SU-DHL-6 (cell line): Measurements from ENCODE around the gene JKAMP.

Experiments used
- H2AFZ ChIP-seq: fragments of 200-600 bp; sonication (generic); 2 replicates; pipeline ENCODE4 v1.6.1; 2014; ENCODE audit warnings: low read depth, mild to moderate bottlenecking, moderate library complexity, mixed read lengths, antibody characterized with exemption, low read length; ENCODE audit not compliant: severe bottlenecking
- H3F3A ChIP-seq: fragments of 200-600 bp; shearing (Covaris generic); 2 replicates; pipeline ENCODE4 v1.6.0; 2016; ENCODE audit warnings: antibody characterized with exemption, mild to moderate bottlenecking; ENCODE audit not compliant: insufficient read depth
- H3K27ac ChIP-seq: fragments of 200-600 bp; sonication (generic); 2 replicates; pipeline ENCODE4 v1.5.1; 2016; ENCODE audit warnings: low read depth, mild to moderate bottlenecking, low read length, moderate library complexity, mixed read lengths
- H3K27me3 ChIP-seq: fragments of 200-600 bp; sonication (generic), shearing (Covaris generic); 2 replicates; pipeline ENCODE4 v1.6.0; 2014; ENCODE audit warnings: mild to moderate bottlenecking, low read length
- H3K36me3 ChIP-seq: fragments of 200-600 bp; sonication (generic); 2 replicates; pipeline ENCODE4 v1.6.1; 2014; ENCODE audit warnings: mild to moderate bottlenecking, low read length, mixed read lengths
- H3K4me2 ChIP-seq: fragments of 300-600, 200-600 bp; shearing (Covaris generic), sonication (generic); 2 replicates; pipeline ENCODE4 v1.6.0; 2014; ENCODE audit warnings: low read length, low read depth, mild to moderate bottlenecking; ENCODE audit not compliant: poor library complexity, severe bottlenecking
- H3K4me3 ChIP-seq: fragments of 200-600 bp; sonication (generic); 2 replicates; pipeline ENCODE4 v1.5.1; 2014; ENCODE audit warnings: antibody characterized with exemption, low read length, mild to moderate bottlenecking, mixed read lengths; ENCODE audit not compliant: insufficient read depth, poor library complexity, severe bottlenecking
- H3K79me2 ChIP-seq: fragments of 200-600 bp; sonication (generic); 2 replicates; pipeline ENCODE4 v1.6.1; 2014; ENCODE audit warnings: mild to moderate bottlenecking, low read length, moderate library complexity; ENCODE audit not compliant: insufficient read depth
- H3K9ac ChIP-seq: fragments of 200-600 bp; sonication (generic); 2 replicates; pipeline ENCODE4 v1.7.0; 2014; ENCODE audit warnings: mild to moderate bottlenecking, low read length
- H3K9me2 ChIP-seq: fragments of 200-600 bp; sonication (generic); replicated peaks from 2 replicates; pipeline ENCODE4 v1.6.1; 2014; ENCODE audit warnings: low read length; ENCODE audit not compliant: insufficient read depth
- H3K9me3 ChIP-seq: fragments of 200-600 bp; sonication (generic); 2 replicates; pipeline ENCODE4 v1.6.1; 2014; ENCODE audit warnings: low read length, mixed read lengths; ENCODE audit not compliant: insufficient read depth
- H4K20me1 ChIP-seq: fragments of 200-600 bp; sonication (generic); 2 replicates; pipeline ENCODE4 v1.6.1; 2014; ENCODE audit warnings: low read depth, mild to moderate bottlenecking, antibody characterized with exemption, low read length, moderate library complexity, mixed read lengths
- CTCF ChIP-seq: fragments of 200-600 bp; sonication (generic); IDR thresholded peaks from one replicate; pipeline ENCODE4 v1.5.1; 2017; ENCODE audit warnings: antibody characterized with exemption, mild to moderate bottlenecking, low read length, moderate library complexity; ENCODE audit not compliant: insufficient read depth, poor library complexity, severe bottlenecking
- EZH2phosphoT487 ChIP-seq: fragments of 200-600 bp; sonication (generic), shearing (Covaris generic); conservative IDR thresholded peaks from 2 replicates; pipeline ENCODE4 v1.6.1; 2018; ENCODE audit warnings: mild to moderate bottlenecking, antibody characterized with exemption, low read length, moderate library complexity, mixed read lengths

The JKAMP gene

GRCh38 chr14:59481407-59481806 is 2.9 kb upstream of the JKAMP start:
- no peaks in the 10 kb centered on the region for H3K27me3 ChIP-seq
- H3K79me2 ChIP-seq, result peaks cover 51% of the 10 kb centered on the region
- no peak overlapping the region for H3K27ac ChIP-seq
- H3K4me3 ChIP-seq, result no peak overlapping the region
- H2AFZ ChIP-seq, result no peak overlapping the region
- H4K20me1 ChIP-seq, result no peaks in the 10 kb centered on the region
- no peaks in the 10 kb centered on the region for H3K9me2 ChIP-seq
- H3K4me2 ChIP-seq, result peak overlapping the region; percentile 78
- H3K36me3 ChIP-seq, result peaks cover under 1% of the 10 kb centered on the region; the same call in 1 of the 2 replicates
- TF ChIP-seq EZH2phosphoT487 (no peak), CTCF (no peak)
- no peaks in the 10 kb centered on the region for H3K9me3 ChIP-seq
- H3F3A ChIP-seq, result peaks cover 4% of the 10 kb centered on the region; the same call in 1 of the 2 replicates
- H3K9ac ChIP-seq, result 0 out of 2 replicates have a peak overlapping the region, but pooled peaks have one; percentile 91

- no peaks in the 10 kb centered on the region for H3K9me2 ChIP-seq
- no peaks in the 10 kb centered on the region for H4K20me1 ChIP-seq
- peaks cover 54% of the 10 kb centered on the region for H3K79me2 ChIP-seq
- peaks cover 2% of the 10 kb centered on the region; the same call in 1 of the 2 replicates for H3K36me3 ChIP-seq
- peak overlapping the region; percentile 91 for H3K9ac ChIP-seq
- no peak overlapping the region for H2AFZ ChIP-seq
- no peaks in the 10 kb centered on the region for H3K27me3 ChIP-seq
- H3K9me3 ChIP-seq, result no peaks in the 10 kb centered on the region
- no peak for TF ChIP-seq CTCF
- no peak for TF ChIP-seq EZH2phosphoT487
- peak overlapping the region; percentile 78 for H3K4me2 ChIP-seq
- H3K4me3 ChIP-seq, result no peak overlapping the region
- H3F3A ChIP-seq, result peaks cover 4% of the 10 kb centered on the region; the same call in 1 of the 2 replicates
- H3K27ac ChIP-seq, result no peak overlapping the region
These were observed 2.3 kb upstream of the JKAMP start for GRCh38 chr14:59481871-59482540.

- H2AFZ ChIP-seq, result no peak overlapping the region
- H3K4me3 ChIP-seq, result peak overlapping the region; percentile 93
- no peak overlapping the region for H3K27ac ChIP-seq
- TF ChIP-seq EZH2phosphoT487 (no peak), CTCF (no peak)
- H3K9ac ChIP-seq, result peak overlapping the region; percentile 91
- H4K20me1 ChIP-seq, result no peaks in the 10 kb centered on the region
- H3K27me3 ChIP-seq, result no peaks in the 10 kb centered on the region
- peaks cover 6% of the 10 kb centered on the region for H3K36me3 ChIP-seq
- no peaks in the 10 kb centered on the region for H3K9me2 ChIP-seq
- H3F3A ChIP-seq, result peaks cover 4% of the 10 kb centered on the region; the same call in 1 of the 2 replicates
- H3K79me2 ChIP-seq, result peaks cover 54% of the 10 kb centered on the region
- no peaks in the 10 kb centered on the region for H3K9me3 ChIP-seq
- peak overlapping the region; percentile 78 for H3K4me2 ChIP-seq
These were observed 1.6 kb upstream of the JKAMP start for GRCh38 chr14:59482541-59483331.
